VCaP (cell line): ENCODE measurements around the gene KCTD4.

Experiments
- H3K27ac ChIP-seq: fragments of 450-650 bp; 2 replicates; pipeline ENCODE4 v1.5.1; 2017
- TF ChIP-seq, protein P1 (sequence below): fragments of 450-650 bp; conservative IDR thresholded peaks from 2 replicates; pipeline ENCODE4 v1.5.1; 2017; ENCODE audit warnings: mild to moderate bottlenecking, moderate library complexity

KCTD4 gene

GRCh38 chr13:45168555-45168930 lies 32.3 kb downstream of the KCTD4 start:
- H3K27ac ChIP-seq: peak overlapping the region; percentile 27; the same call in 1 of the 2 replicates
- TF ChIP-seq, protein P1, sequence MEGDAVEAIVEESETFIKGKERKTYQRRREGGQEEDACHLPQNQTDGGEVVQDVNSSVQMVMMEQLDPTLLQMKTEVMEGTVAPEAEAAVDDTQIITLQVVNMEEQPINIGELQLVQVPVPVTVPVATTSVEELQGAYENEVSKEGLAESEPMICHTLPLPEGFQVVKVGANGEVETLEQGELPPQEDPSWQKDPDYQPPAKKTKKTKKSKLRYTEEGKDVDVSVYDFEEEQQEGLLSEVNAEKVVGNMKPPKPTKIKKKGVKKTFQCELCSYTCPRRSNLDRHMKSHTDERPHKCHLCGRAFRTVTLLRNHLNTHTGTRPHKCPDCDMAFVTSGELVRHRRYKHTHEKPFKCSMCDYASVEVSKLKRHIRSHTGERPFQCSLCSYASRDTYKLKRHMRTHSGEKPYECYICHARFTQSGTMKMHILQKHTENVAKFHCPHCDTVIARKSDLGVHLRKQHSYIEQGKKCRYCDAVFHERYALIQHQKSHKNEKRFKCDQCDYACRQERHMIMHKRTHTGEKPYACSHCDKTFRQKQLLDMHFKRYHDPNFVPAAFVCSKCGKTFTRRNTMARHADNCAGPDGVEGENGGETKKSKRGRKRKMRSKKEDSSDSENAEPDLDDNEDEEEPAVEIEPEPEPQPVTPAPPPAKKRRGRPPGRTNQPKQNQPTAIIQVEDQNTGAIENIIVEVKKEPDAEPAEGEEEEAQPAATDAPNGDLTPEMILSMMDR: no peak

DNA sequence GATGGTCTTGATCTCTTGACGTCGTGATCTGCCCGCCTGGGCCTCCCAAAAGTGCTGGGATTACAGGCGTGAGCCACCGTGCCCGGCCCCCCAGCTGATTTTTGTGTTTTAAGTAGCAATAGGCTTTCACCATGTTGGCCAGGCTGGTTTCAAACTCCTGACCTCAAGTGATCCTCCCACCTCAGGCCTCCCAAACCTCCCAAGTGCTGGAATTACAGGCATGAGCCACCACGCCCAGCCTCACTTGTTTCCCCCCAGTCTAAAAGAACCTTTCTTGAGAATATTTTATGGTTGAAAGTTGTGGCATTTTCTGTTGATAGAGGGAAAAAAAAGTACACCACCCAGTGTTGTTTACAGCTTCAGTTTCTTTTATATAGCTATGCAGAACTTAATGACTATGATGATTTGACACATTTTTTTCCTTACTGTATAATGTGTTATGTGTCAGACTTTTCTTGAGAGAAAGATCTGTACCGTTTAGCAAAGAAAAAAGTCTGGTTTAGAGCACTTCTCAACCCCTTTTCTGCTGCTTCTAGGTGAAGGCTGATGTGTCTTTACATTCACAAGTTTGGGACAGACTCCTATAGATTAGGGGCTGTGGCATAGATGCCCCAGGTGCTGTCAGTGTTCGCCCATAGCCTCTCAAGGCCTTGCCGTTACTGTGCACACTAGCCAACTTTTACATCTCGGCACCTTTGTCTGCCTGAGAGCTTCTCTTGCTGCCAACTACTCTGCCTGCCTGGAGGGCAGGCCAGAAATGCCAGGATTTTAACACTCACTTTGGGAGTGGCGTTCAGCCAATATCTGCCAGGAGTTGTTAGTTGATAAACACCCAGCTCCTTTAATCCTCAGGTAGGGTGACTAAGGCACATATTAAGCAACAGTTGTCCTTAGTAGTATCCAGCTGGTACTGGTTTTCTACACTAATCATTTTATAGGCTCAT lies 33.0 kb downstream of the KCTD4 start:
- TF ChIP-seq, protein P1: no peak
- H3K27ac ChIP-seq: peak overlapping the region; percentile 27; the same call in 1 of the 2 replicates

DNA sequence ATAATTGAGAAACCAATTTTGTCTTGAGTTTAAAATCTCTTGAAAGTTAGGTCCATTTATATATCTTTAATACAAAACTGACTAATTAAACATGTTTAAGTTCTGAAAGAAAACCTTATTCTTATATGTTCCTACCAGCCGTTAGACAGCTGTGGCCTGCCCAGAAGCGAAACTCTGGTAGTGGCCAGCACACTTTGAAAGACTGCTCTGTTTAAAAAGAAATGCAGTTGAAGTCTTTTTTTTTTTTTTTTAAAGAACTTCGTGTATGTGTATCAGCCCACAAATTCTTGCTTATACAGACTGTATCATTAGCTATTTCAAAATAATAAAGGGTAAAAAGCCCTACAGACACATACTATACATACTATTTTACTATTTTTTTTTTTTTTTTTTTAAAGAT lies 34.0 kb downstream of the KCTD4 start:
- TF ChIP-seq, protein P1: no peak

DNA sequence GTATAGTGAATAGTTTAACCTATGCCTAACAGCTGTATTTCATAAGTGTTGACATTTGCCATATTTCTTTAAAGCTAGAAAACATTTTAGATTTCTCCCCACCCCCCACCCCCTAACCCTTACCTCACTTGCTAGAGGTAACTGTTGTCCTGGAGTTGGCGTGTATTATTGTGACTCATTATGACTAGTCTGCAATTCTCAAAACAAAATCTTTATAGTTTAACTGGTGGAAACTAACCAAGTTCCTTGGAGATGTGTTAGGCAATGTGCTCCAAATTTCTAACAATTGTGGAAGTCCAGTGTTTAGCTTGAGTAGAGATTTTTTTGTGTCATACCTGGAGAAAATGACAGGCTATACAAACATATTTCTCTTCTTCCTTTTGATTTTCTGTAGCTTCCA lies 38.0 kb downstream of the KCTD4 start:
- peak overlapping the region; percentile 38 for H3K27ac ChIP-seq
- TF ChIP-seq, protein P1: no peak

More for the DNA sequence above, 34.0 kb downstream of the KCTD4 start:
- no peak overlapping the region for H3K27ac ChIP-seq

- TF ChIP-seq, protein P1: no peak
- peak overlapping the region; percentile 38 for H3K27ac ChIP-seq
These were observed 38.7 kb downstream of the KCTD4 start for GRCh38 chr13:45162194-45162593.

DNA sequence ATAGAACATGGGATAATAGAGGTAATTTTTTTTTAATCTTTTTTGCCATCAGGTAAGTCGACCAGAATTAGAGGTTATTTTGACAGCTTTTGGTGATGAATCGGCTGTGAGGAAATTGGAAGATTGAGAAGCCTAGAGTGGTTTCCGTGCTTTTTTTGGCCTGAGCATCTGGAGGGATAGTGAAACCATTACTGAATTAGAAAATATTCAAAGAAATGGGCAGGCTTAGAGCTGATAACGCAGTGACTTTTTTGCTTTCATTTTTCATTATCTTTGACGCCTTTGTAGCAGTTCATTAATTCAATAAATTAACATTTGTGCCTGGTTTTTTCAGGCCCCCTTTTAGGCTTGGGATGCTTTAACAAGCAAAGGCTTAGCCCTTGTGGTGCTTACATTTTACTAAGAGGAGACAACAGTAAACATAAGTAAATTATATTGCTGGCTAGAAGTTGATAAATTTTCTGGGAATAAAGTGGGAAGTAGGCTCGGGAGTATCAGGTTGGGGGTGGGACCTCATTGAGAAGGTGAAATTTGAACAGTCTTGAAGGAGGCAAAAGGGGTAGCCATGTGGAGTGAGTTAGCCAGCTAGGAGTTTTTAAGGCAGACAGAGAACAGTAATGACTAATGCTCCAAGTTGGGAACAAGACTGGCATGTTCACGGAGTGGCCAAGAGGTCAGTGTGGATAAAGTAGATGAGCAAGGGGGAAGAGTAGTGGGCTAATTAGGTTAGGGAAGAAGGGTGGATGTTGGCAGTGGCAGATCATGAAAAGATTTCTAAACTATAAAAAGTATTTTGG lies 44.1 kb downstream of the KCTD4 start:
- H3K27ac ChIP-seq: no peak overlapping the region

GRCh38 chr13:45149964-45150363 lies 50.9 kb downstream of the KCTD4 start:
- TF ChIP-seq, protein P1: no peak
- no peak overlapping the region for H3K27ac ChIP-seq

More for the DNA sequence above, 44.1 kb downstream of the KCTD4 start:
- TF ChIP-seq, protein P1: no peak
